Astrocyte of the spinal cord (primary cell): ENCODE results near the gene HPCAL1.

Experiments used
- DNase-seq: peaks from one replicate; pipeline ENCODE4 v3.0.0; 2011; ENCODE audit warnings: low read depth, low spot score
- H3K4me3 ChIP-seq: 2 replicates; pipeline ENCODE4 v1.5.1; 2011; ENCODE audit warnings: low read depth, mild to moderate bottlenecking, low read length, moderate library complexity
- CTCF ChIP-seq: IDR thresholded peaks from 2 replicates; pipeline ENCODE4 v1.5.1; 2012; ENCODE audit warnings: low read depth, mild to moderate bottlenecking, low read length, inconsistent platforms
- in situ Hi-C: cut with HindIII; loops from 2 replicates; pipeline ENCODE4 v1.10.0; 2017; ENCODE audit warnings: low sequenced_read_pairs

Gene HPCAL1

DNA sequence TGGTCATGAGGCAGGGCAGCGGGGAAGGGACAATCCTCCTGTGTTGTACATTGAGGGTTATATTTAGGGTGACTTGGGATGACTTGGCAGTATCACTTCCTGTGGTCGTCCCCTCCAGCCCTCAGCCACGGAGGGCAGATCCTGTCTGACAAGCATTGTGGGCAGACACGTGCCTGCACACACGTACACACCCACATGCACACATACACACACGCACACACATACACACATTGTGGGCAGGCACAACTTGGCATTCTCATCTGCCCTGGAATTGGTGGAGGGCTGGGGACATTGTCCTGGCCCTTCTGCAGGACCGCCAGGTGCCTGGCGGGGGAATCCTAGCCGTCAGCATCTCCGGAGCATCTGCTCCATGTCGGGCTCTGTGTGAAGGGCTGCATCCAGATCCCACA, 97.9 kb downstream of the HPCAL1 start:
- TF ChIP-seq CTCF: no peak
- in situ Hi-C loops: no loop called here
- H3K4me3 ChIP-seq: no peak overlapping the region
- DNase-seq: no peak

DNA sequence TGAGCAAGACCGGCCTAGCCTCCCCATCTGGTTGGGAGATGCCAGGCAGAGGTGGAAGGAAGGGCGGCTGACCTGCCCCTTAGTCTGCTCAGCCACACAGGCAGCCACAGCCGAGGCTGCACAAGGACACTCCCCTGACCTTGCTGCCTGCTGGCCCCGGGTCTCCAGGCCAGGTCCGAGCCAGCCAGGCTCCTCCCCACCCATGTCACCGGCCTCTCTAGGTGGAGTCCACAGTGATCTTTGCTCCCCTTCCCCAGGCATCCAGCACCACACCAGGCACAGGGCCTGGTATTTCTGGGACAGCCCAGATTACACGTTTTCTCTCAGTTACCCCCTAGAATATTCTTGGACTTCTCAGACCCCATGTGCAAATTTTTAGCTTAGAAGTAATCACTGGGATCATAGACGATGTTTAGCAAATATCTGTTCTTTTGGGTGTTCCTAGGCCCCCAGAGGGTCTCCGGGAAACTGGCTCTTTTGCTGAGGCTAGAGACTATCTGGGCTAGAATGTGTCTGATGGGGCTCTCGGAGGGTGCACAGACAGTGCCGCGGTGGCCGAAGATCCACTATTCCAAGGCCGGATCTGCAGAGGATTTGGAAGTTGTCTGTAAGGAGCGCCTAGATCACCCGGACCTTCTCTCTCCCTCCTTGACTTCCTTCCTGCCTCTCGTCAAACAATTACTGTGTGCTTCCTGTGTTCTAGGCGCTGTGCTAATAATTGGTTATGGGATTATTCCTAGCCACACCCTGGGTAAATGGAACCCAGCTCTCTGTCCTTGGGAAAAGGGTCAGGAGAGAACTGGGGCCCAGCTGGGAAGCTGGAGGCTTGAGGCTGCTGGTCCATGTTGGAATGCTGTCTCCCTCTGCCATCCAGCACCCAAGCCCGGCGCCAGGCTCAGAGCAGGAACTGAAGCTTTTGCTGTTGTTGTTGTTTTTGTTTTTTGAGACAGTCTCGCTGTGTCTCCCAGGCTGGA, 98.6 kb downstream of the HPCAL1 start:
- no peak for TF ChIP-seq CTCF
- DNase-seq: no peak
- in situ Hi-C loops: no loop called here
- H3K4me3 ChIP-seq: no peak overlapping the region

DNA sequence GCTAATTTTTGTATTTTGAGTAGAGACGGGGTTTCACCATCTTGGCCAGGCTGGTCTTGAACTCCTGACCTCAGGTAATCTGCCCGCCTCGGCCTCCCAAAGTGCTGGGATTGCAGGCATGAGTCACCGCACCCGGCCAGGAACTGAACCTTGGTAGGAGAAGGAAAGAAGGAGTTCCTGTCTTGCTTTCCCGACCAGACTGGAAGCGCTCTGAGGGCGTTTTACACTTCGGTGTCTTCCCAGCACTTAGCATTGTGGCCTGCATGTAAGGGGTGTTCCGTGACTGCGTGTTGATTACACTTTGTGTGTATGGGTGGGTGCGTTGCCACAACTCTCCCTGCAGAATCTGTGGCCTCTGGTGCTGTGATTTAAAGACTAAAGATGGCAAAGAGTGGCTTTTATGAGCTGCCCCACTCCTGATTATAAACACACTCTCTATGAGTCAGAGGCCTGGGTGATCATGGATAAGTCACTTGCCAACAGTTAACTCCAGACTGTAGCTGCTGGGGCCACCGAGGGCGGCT, 99.4 kb downstream of the HPCAL1 start:
- no peak overlapping the region for H3K4me3 ChIP-seq
- in situ Hi-C loops: no loop called here
- no peak for DNase-seq
- TF ChIP-seq CTCF: no peak

- no peak for DNase-seq
- H3K4me3 ChIP-seq: no peak overlapping the region
- in situ Hi-C loops: no loop called here
- no peak for TF ChIP-seq CTCF
Observed at GRCh38 chr2:10402653-10403215, 100.0 kb downstream of the HPCAL1 start.

DNA sequence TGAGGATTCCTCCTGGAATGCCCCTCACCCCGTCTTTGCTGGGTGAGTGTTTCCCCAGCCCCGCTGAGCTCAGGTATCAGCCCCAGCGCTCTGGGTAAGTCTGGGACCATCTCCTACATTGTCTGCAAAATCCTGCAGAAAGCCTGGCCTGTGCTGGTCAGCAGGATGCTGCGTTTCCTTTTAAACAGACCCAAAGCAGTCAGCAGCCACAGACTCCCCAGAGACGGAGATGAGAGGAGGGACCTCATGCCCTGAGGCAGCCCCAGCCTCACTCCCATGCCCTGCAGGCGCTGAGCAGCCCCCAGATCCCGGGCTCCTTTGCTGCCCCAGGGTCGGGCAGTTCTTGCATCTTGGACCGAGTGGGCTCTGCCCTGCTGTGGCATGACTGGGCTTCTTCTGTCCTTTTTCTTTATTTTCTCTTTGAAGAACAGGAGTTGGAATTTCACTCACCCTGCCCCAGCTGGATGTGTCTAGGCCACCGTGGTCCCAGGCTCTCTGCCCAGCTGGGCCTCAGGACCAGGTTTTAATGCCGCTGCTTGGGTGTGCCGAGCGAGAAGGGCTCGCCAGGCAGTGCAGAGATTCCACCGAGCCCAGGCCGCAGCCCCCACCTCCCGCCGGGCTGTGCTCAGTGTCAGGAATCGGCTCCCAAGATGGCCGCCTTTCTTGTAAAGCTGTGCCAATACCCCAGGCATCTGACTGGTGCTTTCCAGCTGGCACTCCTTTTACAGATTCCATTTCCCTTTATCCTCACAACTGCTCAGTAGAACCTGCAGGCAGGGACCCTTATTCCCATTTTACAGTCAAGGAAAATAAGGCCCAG, 101.8 kb downstream of the HPCAL1 start:
- H3K4me3 ChIP-seq: no peak overlapping the region
- peak; percentile 43 for DNase-seq
- in situ Hi-C loops: no loop called here
- TF ChIP-seq CTCF: no peak

- in situ Hi-C loops: no loop called here
- DNase-seq: peak; percentile 90
- TF ChIP-seq CTCF: no peak
- H3K4me3 ChIP-seq: no peak overlapping the region
Observed at GRCh38 chr2:10405448-10405847, 102.7 kb downstream of the HPCAL1 start.
